ENCODE data around the gene ITGB1.
"Not testable (repeated sequence)": the region's sequence is repeated elsewhere in the genome, so short reads cannot be mapped to it uniquely, and the experiment has no call there.

Gene ITGB1

GRCh38 chr10:32931593-32931992 lies 26.4 kb downstream of the ITGB1 start:
- H3K4me3 ChIP-seq (replicated peaks; ENCODE audit: low read depth, low read length): no peak overlapping the region
- TF ChIP-seq CTCF (IDR thresholded peaks at IDR 0.05; ENCODE audit: low read length, missing control alignments): no peak
- DNase-seq (ENCODE audit: low read depth): no peak

- H3K4me3 ChIP-seq (replicated peaks; ENCODE audit: low read depth, low read length): no peak overlapping the region
These were observed 28.0 kb downstream of the ITGB1 start for GRCh38 chr10:32930036-32930435.

GRCh38 chr10:32929634-32930033 lies 28.4 kb downstream of the ITGB1 start:
- DNase-seq (ENCODE audit: low read depth): no peak
- no peak overlapping the region for H3K4me3 ChIP-seq (replicated peaks; ENCODE audit: low read depth, low read length)
- no peak for TF ChIP-seq CTCF (IDR thresholded peaks at IDR 0.05; ENCODE audit: low read length, missing control alignments)

More at GRCh38 chr10:32930036-32930435, 28.0 kb downstream of the ITGB1 start:
- no peak for DNase-seq (ENCODE audit: low read depth)
- no peak for TF ChIP-seq CTCF (IDR thresholded peaks at IDR 0.05; ENCODE audit: low read length, missing control alignments)

GRCh38 chr10:32927750-32928149 lies 30.3 kb downstream of the ITGB1 start:
- no peak overlapping the region for H3K4me3 ChIP-seq (replicated peaks; ENCODE audit: low read depth, low read length)
- DNase-seq (ENCODE audit: low read depth): no peak
- TF ChIP-seq CTCF (IDR thresholded peaks at IDR 0.05; ENCODE audit: low read length, missing control alignments): no peak

- DNase-seq (ENCODE audit: low read depth): no peak
- no peak overlapping the region for H3K4me3 ChIP-seq (replicated peaks; ENCODE audit: low read depth, low read length)
- no peak for TF ChIP-seq CTCF (IDR thresholded peaks at IDR 0.05; ENCODE audit: low read length, missing control alignments)
These were observed 34.2 kb downstream of the ITGB1 start for GRCh38 chr10:32923849-32924248.

- no peak for DNase-seq (ENCODE audit: low read depth)
- no peak overlapping the region for H3K4me3 ChIP-seq (replicated peaks; ENCODE audit: low read depth, low read length)
- no peak for TF ChIP-seq CTCF (IDR thresholded peaks at IDR 0.05; ENCODE audit: low read length, missing control alignments)
These were observed 34.9 kb downstream of the ITGB1 start for GRCh38 chr10:32923134-32923533.

- no peak overlapping the region for H3K4me3 ChIP-seq (replicated peaks; ENCODE audit: low read depth, low read length)
- no peak for TF ChIP-seq CTCF (IDR thresholded peaks at IDR 0.05; ENCODE audit: low read length, missing control alignments)
- no peak for DNase-seq (ENCODE audit: low read depth)
These were observed 35.9 kb downstream of the ITGB1 start for GRCh38 chr10:32922170-32922569.

- not testable (repeated sequence) for DNase-seq (ENCODE audit: low read depth)
These were observed 40.2 kb downstream of the ITGB1 start for GRCh38 chr10:32917817-32918216.

More at GRCh38 chr10:32917817-32918216, 40.2 kb downstream of the ITGB1 start:
- H3K4me3 ChIP-seq (replicated peaks; ENCODE audit: low read depth, low read length): not testable (repeated sequence)
